ENCODE measurements around the gene TTYH2.
"Not testable (repeated sequence)": the region's sequence is repeated elsewhere in the genome, so short reads cannot be mapped to it uniquely, and the experiment has no call there.

TTYH2 gene, protein sequence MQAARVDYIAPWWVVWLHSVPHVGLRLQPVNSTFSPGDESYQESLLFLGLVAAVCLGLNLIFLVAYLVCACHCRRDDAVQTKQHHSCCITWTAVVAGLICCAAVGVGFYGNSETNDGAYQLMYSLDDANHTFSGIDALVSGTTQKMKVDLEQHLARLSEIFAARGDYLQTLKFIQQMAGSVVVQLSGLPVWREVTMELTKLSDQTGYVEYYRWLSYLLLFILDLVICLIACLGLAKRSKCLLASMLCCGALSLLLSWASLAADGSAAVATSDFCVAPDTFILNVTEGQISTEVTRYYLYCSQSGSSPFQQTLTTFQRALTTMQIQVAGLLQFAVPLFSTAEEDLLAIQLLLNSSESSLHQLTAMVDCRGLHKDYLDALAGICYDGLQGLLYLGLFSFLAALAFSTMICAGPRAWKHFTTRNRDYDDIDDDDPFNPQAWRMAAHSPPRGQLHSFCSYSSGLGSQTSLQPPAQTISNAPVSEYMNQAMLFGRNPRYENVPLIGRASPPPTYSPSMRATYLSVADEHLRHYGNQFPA

DNA sequence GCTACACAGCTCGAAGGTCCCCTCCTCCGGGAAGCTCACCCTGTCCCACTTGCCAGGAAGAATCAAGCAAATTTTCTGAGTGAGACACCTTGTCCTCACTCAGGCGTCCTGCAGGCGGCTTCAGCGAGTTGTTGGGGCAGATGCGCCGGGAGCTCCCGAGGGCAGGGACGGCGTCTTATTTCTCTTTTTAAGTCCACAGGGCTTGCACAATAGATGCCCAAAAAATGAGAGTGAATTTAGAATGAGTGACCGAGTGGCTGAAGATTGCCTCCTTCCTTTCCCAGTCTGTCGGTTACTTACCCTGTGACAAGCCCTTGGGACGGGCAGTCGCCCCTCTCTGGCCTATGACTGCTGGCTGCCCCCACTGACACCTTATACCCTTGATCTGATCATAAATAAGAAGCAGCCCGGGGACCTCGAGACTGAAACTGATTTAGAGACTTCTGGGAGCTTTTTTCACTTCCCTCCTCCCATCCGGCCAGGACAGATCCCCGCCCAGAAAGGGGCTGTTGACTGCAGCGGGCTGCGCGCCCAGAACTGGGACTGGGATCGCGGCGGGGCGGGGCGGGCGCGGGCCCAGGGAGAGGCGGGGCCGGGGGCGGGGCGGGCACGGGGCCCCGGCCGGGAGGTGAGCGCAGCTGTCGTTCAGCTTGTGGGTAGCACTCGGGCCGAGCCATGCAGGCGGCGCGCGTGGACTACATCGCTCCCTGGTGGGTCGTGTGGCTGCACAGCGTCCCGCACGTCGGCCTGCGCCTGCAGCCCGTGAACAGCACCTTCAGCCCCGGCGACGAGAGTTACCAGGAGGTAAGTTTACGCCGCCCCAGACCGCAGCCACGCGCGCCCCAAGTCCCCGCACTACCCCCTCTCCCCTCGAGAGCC is at the start of gene TTYH2:
TSS of gene TTYH2 (plus strand) at position 659 of the 879 bp plus-strand sequence. CDS start at position 676, 17 bp downstream.
- peak; percentile 76 for DNase-seq

DNA sequence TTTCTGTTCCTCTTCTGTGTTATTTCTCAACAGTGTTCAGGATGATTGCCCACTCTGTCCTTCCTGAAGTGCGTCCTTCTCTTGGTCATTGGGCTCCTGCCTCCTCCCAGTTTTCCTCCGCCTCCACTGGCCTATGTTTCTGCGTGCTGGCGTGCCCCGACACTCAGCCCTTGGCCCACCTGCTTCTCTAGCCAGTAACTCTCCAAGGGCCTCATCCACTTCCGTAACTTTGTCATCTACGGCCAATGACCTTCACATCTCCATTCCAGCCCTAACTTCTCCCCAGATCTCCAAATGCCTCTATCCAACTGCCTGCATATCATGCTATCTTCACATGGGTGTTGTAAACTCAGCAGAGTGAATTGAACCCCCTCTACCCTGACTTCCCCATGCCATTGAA is 49.5 kb upstream of the TTYH2 start:
- no peak for DNase-seq

DNA sequence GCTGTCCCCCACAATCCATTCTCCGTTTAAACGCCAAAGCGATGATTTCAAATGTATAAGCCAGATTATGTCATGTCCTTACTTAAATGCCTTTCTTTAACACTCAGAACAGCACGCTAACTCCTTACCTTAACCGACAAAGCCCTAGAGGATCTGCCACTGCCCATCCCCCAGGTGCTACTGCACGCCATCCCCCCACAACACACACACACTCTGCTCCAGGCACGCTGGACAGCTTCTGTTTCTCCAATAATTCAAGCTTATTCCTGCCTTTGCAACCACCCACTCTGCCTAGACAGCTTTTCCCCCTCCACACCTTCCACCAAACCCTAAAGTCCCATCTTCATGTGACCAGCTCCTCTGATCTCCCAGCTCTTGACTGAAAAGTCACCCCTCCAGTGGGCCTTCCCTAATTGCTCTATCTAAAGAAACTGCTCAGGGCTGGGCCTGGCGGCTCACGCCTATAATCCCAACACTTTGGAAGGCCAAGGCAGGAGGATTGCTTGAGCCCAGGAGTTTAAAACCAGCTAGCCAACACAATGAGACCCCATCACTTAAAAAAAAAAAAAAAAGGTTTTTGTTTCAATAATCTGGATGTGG is 48.8 kb upstream of the TTYH2 start:
- no peak for DNase-seq

DNA sequence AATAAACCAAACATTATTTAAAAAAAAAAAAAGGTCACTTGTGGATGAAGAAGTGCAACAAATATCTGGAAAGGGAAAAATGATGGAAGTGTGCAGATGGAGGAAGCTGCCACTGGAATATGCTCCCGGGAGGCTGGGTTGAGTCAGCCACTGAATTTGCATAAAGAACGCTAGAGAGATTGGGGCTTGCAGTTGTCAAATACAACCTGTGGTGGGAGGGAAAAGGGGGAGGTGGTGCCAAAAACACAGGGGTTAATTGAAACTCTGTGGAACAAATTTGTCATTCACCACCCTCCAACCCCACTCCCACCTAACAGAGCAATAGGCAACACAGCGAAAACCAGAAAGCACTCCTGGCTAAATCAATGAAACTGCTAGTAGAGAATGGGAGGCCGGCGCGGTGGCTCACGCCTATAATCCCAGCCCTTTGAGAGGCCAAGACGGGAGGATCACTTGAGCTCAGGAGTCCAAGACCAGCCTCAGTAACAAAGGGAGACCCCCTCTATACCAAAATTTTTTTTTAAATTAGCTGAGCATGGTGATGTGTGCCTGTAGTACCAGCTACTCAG is 47.5 kb upstream of the TTYH2 start:
- no peak for DNase-seq

DNA sequence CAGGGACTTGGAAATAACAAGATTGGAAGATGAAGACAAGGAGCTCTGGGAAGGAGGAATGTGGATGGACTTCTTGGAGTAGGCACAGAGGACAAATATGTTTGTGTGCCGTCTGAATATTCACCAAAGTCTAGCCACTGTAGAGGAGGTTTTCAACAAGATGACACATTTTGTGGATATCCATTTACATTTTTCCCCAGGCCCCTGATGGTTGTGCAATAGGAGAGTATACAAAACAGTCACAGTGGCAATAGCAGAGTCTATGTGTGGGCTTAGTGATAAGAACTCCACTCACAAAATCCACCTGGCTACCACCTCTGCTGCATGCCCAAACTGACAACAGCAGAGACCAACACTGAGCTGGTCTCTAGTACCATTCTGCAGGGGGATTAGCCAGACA is 42.4 kb upstream of the TTYH2 start:
- DNase-seq, result no peak

DNA sequence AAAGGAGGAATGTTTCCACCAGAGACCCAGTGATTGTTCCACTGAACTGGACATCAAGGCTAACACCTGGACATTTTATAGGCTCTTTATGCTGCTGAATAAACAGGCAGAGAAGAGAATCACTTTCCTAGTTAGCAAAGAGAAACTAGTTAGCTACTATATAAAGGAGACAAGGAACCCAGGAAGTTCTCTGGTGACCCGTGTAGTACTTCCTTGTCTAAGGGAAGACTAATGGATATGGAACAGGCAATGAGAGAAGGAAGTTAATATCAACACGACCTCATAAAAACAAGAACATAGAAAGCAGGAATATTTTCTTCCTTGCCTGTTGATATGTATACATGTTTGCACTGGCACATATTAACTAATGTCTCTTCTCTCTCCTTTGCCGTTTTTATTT is 40.7 kb upstream of the TTYH2 start:
- no peak for DNase-seq

DNA sequence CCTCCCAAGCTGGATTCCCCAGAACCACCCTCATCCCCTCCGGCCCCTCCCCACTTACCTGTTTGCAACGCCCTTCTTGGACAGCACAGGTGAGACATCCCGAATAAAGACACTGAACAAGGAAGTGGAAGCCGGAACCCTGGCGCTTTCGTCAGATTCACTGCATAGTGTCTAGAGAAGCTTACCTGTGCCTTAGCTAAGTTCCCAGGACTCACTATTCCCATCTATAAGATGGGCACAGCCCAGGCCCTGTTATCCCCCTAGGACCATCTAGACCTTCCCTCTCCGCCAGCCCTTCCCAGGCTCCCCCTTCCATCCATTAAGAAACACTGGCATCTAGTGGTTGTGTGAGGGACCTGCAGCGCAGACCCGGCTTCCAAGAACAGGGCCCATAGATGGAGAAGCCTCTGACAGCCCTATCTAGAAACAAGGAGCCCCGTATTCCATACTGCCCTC is 36.8 kb upstream of the TTYH2 start:
- DNase-seq, result peak; percentile 19

DNA sequence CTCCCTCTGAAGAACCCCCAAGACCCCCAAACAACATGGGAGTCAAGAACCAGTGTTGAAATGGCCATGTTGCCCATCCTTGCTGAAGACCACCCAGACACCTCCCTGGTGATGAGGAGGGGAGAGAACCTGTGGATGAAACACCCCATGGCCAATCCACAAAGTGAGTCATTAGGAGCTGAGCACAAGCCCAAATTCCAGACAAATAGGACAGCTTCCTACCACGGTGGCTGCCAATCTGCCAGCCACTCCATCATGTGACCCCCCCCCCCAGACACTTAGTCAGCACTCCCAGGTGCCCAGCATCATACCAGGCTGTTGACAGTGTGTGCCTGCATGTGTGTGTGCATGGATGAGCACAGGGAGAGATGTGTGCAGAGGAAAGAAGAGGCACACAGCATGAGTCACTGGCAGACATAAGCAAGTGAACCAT is 36.3 kb upstream of the TTYH2 start:
- no peak for DNase-seq

DNA sequence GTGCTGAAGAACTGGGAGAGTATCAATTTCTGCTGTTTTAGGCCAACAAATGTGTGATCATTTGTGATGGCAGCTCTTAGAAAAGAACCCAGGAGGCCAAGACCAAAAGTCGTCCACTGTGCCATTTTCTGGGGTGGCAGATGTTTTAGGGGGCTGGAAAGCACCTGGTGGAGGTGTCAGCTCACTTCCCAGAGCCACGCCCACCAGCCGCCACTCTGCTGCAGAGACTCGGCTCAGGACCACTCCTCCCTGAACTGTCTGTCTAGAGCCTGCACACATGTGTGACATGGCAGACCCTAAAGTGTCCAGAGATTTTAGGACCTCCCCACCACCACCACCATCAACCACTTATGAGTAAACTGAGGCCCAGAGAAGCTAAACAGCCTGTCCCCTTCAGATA is 33.8 kb upstream of the TTYH2 start:
- DNase-seq, result no peak

DNA sequence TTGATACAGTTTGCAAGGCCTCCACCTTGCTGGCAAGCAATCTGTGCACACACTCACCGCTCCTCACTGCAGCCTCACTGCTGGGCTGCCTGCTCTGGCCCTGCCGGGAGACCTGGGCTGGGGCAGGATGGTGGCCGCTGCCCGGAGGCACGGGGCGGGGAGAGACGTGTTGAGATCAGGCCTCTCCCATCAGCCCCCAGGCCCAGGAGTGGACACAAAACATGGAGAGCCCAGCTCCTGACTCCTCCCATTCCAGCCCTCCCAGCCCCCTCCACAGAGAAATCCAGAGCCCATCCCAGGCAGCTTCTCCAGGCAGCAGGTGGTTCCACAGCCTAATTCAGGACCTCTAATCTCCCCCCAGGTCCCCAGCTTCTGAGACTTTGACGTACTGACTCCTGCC is 33.0 kb upstream of the TTYH2 start:
- no peak for DNase-seq

DNA sequence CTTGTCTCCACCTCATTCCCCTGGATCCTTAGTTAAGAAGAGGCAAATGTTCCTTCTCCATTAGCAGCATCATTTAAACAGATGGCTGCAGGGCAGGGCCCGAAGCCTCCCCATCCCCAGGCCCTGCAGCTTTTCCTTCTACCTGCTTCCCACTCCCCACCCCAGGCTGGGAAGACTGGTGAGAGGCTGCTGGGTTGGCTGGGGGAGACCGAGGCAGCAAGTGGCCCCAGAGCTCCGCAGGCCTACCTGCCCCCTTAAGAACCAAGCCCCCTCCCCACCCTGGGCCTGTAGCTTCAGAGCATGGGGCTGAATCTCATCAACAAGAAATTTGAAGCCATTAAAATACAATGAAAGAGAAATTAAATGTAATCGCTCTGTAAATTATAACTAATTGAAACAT is 32.0 kb upstream of the TTYH2 start:
- DNase-seq, result no peak

DNA sequence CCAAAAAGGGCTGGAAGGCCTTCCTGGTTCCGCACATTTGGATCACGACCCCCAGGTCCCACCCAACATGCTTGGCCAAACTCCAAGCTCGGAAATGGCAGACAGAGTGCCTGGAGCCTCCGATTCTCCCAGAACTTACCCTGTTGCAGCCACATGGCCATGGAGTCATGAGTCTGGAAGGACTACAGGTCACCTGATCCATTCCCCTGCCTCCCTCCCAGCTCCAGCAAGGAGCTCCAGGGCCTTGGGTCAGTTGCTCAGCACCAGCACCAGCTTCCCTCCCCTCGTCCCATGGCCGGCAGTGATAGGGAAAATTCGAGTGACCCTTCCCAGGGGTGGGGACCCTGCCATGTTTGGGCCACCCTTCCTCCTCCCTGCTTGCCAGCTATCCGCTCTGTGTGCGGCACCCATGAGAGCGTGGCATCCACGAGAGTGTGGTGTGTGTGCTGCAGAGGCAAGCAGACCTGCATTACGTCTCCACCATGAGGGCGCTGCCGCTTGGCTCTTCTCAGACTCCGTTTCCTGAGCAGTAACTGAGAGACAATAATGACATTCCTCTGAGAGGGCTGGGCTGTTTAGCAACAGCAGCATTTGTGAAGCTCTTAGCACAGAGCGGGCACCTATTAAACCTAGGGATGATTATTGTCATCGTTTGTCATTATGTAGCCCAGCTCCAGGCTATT is 31.2 kb upstream of the TTYH2 start:
- no peak for DNase-seq

DNA sequence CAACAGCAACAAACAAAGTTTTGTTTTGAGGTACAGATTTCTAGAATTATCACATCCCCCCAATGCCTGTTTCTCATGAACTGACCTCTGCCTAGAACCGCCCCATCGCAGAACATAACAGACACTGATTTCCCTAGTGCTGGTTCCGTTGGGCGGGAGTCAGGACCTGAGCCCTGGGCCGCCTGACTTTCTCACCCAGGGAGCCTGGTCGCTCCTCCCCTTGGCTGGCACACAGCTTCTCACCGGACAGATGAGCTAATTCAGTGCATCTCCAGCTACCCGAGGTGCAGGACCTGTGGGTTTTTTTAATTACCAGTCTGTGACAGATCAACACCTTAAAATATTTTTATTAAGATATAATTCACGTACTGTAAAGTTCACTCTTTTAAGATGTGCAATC is 30.0 kb upstream of the TTYH2 start:
- DNase-seq, result no peak

DNA sequence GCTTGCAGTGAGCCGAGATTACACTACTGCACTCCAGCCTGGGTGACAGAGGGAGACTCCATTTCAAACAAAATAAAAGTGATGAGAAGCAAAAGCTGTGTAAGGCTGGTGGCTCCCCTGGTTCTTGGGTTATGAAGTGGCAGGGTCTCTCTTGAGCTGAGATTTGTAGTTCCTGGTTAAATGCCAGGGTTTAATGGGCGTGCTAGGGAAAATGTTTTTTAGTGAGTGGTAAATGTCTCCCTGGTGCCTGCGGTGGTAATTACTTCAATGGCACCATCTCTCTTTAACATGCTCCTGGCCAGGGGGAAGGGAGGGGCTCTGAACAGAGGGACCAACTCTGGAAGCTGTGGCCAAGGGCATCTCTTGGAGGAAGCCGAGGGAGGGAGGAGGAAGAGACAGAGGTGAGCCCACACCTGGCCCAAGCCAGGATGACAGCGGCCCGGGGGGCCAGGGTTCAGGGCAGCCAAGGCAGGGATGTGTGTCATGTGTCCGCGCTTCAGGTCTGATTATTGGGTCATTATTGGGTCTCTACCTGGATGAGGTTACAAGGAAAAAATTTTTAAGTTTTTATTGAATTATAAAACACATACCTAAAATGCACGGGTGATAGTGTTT is 27.7 kb upstream of the TTYH2 start:
- no peak for DNase-seq

DNA sequence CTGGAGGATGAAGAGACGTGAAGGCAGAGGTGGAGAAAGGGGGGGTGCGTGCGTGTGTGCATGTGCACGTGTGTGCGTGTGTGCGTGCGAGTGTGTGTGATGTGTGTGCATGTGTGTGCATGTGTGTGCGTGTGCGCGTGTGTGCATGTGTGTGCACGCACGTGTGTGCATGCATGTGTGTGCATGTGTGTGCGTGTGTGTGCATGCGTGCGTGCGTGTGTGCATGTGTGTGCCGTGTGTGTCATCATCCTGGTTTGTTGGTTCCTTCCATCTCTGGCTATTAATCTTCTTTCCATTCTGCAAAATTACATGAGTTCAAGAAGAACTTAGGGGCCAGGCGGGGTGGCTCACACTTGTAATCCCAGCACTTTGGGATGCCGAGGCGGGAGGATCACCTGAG is 26.9 kb upstream of the TTYH2 start:
- DNase-seq, result no peak

DNA sequence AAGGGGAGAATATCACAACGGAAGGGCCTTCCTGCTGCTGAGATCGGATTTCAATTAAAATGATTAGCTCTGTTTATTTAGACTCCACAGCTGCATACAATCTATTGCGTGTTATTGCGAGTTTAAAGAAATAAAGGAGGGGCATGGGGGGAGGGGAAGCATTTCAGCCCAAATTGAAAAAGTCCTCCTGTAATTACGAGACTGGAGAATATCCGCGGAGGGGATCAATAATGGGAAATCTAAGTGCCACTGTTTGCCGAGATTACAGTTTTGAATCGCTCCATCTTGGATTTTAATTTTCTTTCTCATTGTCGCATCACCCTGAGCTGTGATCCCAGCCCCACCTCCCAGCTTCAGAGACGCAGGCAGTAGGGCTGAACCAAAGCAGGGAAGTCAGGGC is 25.6 kb upstream of the TTYH2 start:
- no peak for DNase-seq

DNA sequence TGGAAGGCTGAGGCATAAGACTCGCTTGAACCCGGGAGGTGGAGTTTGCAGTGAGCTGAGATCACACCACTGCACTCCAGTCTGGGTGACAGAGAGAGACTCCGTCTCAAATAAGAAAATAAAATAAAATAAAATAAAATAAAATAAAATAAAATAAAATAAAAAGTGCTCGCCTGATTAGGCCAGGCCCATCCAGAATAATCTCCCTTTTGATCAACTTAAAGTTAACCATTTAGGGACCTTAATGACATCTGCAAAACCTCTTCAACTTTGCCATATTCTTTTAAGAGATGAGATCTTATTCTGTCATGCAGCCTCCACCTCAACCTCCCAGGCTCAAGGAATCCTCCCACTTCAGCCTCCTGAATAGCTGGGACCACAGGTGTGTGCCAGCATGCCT is 24.7 kb upstream of the TTYH2 start:
- DNase-seq, result not testable (repeated sequence)

DNA sequence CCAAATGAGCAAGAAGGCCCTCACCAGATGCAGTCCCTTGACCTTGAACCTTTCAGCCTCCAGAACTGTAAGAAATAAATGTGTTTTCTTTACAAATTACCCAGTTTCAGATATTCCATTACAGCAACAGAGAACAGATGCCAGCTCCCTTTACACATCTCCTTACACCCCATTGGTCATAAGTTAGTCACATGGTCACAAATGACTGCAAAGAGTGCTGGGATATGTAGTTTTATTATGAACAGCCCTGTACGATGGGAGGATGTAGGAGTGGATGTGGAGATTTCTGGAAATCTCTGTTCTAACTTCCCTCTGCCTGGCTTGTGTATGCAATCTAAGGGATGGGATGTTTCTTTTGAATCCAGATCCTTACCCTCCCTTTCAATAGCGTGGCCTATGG is 23.2 kb upstream of the TTYH2 start:
- no peak for DNase-seq

DNA sequence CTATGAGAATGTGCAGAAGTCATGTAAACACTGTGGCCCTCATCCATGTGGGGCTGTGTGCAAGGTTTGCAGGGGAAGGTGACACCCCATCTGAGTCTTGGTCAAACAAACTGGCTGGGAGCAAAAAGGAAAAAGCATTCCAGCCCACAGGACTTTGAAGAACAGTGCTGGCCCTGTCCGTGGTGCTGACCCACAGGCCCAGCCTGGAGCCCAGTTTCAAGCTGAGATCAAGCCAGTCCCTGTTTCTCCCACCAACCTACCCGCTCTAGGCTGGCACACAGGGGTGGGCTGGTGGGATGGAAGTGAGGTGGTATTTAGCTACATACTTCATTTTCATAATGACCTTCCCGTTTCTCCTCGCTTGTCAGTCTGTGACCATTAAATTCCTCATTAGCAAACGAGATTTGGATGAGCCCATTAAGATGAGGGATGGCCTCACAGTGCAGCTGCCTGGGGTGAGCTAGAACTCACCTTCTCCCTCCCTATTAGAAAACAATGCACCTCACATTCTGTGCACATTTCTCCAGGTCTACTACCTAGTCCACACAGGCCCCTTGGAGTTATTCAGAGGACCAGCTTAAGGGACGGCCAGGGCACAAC is 22.5 kb upstream of the TTYH2 start:
- no peak for DNase-seq

DNA sequence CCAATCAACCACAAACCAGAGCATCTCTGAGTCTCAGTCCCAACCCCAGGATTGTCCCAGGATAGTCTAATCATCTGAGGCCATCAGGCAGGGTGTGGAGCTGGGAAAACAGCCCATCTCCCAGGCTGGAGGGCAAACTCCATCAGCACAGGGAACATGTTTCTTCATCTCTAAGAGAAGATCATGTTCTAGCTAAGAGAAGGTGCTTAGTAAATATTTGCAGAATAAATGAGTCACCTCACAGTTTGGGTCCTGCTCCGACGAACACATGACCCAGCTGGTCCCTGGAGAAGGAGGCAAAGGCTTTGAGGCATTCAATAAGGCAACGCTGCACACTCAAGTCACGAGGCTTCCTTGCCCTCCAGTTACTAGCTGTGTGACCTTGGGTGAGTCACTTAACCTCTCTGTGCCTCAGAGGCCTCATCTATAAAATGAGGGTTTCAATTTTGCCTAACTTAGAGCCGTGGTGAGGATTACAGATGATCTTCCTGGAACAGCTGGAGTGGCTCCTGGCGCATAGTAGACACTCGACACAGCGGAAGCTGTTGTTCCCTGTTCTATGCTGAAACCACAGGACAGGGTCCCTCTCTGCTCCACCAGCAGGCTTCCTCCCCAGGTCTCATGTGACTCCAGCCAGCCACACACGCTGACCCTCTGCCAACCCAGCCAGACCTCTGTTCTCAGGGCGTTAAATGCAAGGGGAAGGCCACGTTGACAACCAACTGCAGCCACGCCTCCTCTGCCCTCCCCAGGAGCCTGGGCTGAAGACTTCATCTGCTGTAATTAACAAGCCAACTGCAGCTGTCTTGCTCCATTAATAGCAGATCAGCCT is 20.2 kb upstream of the TTYH2 start:
- peak; percentile 56 for DNase-seq

DNA sequence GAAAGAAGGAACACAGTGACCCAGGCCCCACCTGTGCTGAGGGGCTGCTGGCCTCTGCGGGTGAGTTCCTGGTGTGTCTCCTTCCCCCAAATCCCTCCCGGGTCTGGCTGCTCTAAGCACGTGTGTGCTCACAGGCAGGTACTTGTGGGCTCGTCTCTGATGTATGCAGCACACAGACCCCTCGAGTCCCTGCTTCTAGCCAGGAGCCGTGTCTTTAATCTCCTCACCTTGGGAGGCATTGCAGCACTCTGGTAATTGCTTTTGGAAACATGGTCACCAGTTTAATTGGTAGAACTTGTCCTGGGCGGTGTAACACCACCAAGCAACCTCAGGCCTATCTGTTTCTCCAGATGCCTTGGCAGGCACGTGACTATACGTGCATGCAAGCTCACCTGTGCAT is 18.7 kb upstream of the TTYH2 start:
- no peak for DNase-seq

All from CD4-positive, alpha-beta T cell treated with Interferon gamma for 1 hour (primary cell).